ENCODE results near the gene IL12RB1.

Gene IL12RB1

GRCh38 chr19:18083929-18084684 lies 2.6 kb downstream of the IL12RB1 start:
- CTCF ChIA-PET, result no interaction called here
- TF ChIP-seq CTCF (IDR thresholded peaks at IDR 0.05; ENCODE audit: control extremely low read depth, extremely low read depth, low read depth, missing control alignments), result no peak
- POLR2A ChIA-PET, result no interaction called here
- no peak for DNase-seq (ENCODE audit: extremely low spot score)

- DNase-seq (ENCODE audit: extremely low spot score), result no peak
- ChIA-PET POLR2A (interaction anchor here (0.7 kb wide), 1 partner anchor 142 kb away, joined by 3 read pairs; the partner anchor contains the start of gene CCDC124), CTCF (interaction anchor here (1.7 kb wide), 1 partner anchor 29 kb away, joined by 3 read pairs; no protein-coding TSS in a partner anchor)
- TF ChIP-seq CTCF (IDR thresholded peaks at IDR 0.05; ENCODE audit: control extremely low read depth, extremely low read depth, low read depth, missing control alignments), result no peak
These were observed 12.5 kb downstream of the IL12RB1 start for GRCh38 chr19:18074192-18074591.

GRCh38 chr19:18073197-18073596 lies 13.5 kb downstream of the IL12RB1 start:
- CTCF ChIA-PET, result no interaction called here

GRCh38 chr19:18072335-18072734 lies 14.4 kb downstream of the IL12RB1 start:
- TF ChIP-seq CTCF (IDR thresholded peaks at IDR 0.05; ENCODE audit: control extremely low read depth, extremely low read depth, low read depth, missing control alignments), result no peak
- ChIA-PET CTCF (interaction anchor here (1.3 kb wide), 1 partner anchor 15 kb away, joined by 3 read pairs; no protein-coding TSS in a partner anchor), POLR2A (no interaction called here)
- DNase-seq (ENCODE audit: extremely low spot score), result no peak

More at GRCh38 chr19:18073197-18073596, 13.5 kb downstream of the IL12RB1 start:
- no peak for TF ChIP-seq CTCF (IDR thresholded peaks at IDR 0.05; ENCODE audit: control extremely low read depth, extremely low read depth, low read depth, missing control alignments)
- POLR2A ChIA-PET, result no interaction called here
- no peak for DNase-seq (ENCODE audit: extremely low spot score)

- no peak for DNase-seq (ENCODE audit: extremely low spot score)
- ChIA-PET CTCF (interaction anchor here (0.9 to 3.1 kb wide), 7 partner anchors 11 to 182 kb away, joined by 3 to 8 read pairs (median 3); no protein-coding TSS in a partner anchor), POLR2A (no interaction called here)
- TF ChIP-seq CTCF (IDR thresholded peaks at IDR 0.05; ENCODE audit: control extremely low read depth, extremely low read depth, low read depth, missing control alignments), result no peak
These were observed 16.6 kb downstream of the IL12RB1 start for GRCh38 chr19:18070181-18070580.

- POLR2A ChIA-PET, result no interaction called here
- CTCF ChIA-PET, result interaction anchor here (0.9 to 3.1 kb wide), 3 partner anchors 10 to 131 kb away, joined by 3 to 8 read pairs (median 3); no protein-coding TSS in a partner anchor
- no peak for DNase-seq (ENCODE audit: extremely low spot score)
- TF ChIP-seq CTCF (IDR thresholded peaks at IDR 0.05; ENCODE audit: control extremely low read depth, extremely low read depth, low read depth, missing control alignments), result no peak
These were observed 17.4 kb downstream of the IL12RB1 start for GRCh38 chr19:18069383-18069782.
